ENCODE results near the gene APP.
A peak's percentile ranks its signal among the peaks of the same experiment; 100 is the strongest.

APP gene

GRCh38 chr21:25908495-25908894 lies 262.1 kb downstream of the APP start:
- peak overlapping the region; percentile 78 for H3K27ac ChIP-seq
- no peak for TF ChIP-seq CTCF (conservative IDR thresholded peaks at IDR 0.05)

GRCh38 chr21:25907573-25908275 lies 262.8 kb downstream of the APP start:
- peak overlapping the region; percentile 78 for H3K27ac ChIP-seq
- no peak for TF ChIP-seq CTCF (conservative IDR thresholded peaks at IDR 0.05)

GRCh38 chr21:25906587-25906986 lies 264.0 kb downstream of the APP start:
- TF ChIP-seq CTCF (conservative IDR thresholded peaks at IDR 0.05): no peak
- H3K27ac ChIP-seq: peak overlapping the region; percentile 78

- no peak for TF ChIP-seq CTCF (conservative IDR thresholded peaks at IDR 0.05)
- no peak overlapping the region for H3K27ac ChIP-seq
Measured at GRCh38 chr21:25905126-25905525, 265.4 kb downstream of the APP start.

GRCh38 chr21:25904044-25904695 lies 266.4 kb downstream of the APP start:
- no peak for TF ChIP-seq CTCF (conservative IDR thresholded peaks at IDR 0.05)
- H3K27ac ChIP-seq: no peak overlapping the region

GRCh38 chr21:25903607-25904006 lies 267.0 kb downstream of the APP start:
- no peak overlapping the region for H3K27ac ChIP-seq
- TF ChIP-seq CTCF (conservative IDR thresholded peaks at IDR 0.05): no peak

GRCh38 chr21:25901330-25901979 lies 269.1 kb downstream of the APP start:
- TF ChIP-seq CTCF (conservative IDR thresholded peaks at IDR 0.05): no peak
- H3K27ac ChIP-seq: no peak overlapping the region

Measured in VCaP (cell line).